ENCODE measurements around the gene SCAF1. TPM values are rescaled to one million over a fixed set of nuclear protein-coding genes. Genes with fewer than 3 reads are reported as not detected.

SCAF1 gene
- polyA plus RNA-seq, 2 donors: 16.9 to 26.7 TPM

DNA sequence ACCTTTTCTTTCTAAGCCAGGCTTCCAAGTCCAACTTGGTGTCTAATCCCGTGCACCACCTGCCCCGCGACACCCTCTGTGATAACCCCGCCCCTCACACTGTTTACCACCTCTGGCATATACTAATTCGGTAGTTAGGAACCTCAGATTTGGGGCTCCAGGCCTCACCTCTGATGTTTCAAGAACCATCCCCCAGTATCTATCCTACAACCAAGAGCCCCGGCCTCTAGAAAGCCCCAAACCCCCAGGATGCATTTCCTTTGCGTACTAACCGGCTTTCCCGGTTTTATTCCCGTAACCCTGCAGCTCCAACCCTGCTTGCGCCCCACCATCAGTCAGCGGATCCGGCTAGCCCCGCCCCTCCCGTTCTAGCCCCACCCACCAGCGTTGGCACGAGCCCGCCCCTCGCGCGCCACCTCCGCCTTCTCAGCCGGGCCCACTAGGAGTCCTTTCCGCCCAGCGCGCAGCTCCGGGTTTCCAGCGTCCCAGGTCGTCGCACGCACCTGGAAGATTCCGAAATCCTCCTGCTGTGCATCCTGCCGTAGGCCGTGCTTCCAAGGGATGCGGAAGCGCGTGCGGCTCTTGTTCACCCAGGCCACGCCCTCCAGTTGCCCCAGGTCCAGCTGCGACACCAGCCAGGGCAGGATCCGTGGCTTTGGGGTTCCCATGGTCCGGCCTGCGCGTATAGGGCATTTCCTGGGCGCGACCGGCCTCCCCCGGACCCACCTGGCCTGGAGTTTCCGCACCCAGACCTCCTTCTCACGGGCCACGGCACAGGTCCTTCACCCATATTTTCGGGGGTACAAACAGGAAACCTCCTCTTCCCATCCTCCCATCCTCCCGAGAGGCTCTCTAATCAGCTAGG lies 22.4 kb downstream of the SCAF1 start:
- Histone ChIP-seq H3K36me3 (ENCODE audit: control insufficient read depth in 2 of 2, insufficient read depth in 2 of 2, low read length in 1 of 2) (peaks cover 9 to 28% of the 10 kb centered on the region in 2 donors), H3K27ac (ENCODE audit: low read depth in 2 of 2, low read length in 1 of 2) (peak overlapping the region; percentile 93 to 95), H3K27me3 (ENCODE audit: control insufficient read depth in 1 of 2, insufficient read depth in 2 of 2, low read length in 2 of 2) (no peaks in the 10 kb centered on the region), H3K4me3 (ENCODE audit: low read depth in 1 of 2, low read length in 2 of 2) (peak overlapping the region; percentile 70 to 78), H3K9me3 (ENCODE audit: control insufficient read depth in 2 of 2, insufficient read depth in 1 of 2, low read depth in 1 of 2, low read length in 1 of 2) (no peaks in the 10 kb centered on the region), H3K4me1 (ENCODE audit: control insufficient read depth in 2 of 2, insufficient read depth in 2 of 2, low read length in 1 of 2) (peaks cover 0 to 8% of the 10 kb centered on the region in 2 donors)
- 0 to 1% methylated on average over 53 of the region's 53 CpGs for WGBS, 2 donors

DNA sequence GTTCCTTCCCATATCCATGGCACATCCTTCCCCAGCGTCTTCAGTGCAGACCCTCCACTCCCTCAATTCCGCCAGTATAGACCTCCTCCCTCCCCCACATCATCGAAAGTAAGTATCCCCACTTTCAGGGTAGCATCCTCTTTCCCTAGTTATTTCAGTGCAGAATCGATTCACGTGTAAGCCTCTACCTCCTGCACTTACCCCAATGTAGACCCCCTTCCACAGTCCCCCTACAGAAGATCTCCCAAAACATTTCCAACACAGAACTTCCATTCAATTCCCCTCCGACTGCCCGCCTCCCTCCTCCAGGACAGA lies 23.0 kb downstream of the SCAF1 start:
- Histone ChIP-seq H3K27me3 (ENCODE audit: control insufficient read depth in 1 of 2, insufficient read depth in 2 of 2, low read length in 2 of 2) (no peaks in the 10 kb centered on the region), H3K4me3 (ENCODE audit: low read depth in 1 of 2, low read length in 2 of 2) (peak overlapping the region; percentile 70 to 78), H3K27ac (ENCODE audit: low read depth in 2 of 2, low read length in 1 of 2) (peak overlapping the region; percentile 93 to 95), H3K4me1 (ENCODE audit: control insufficient read depth in 2 of 2, insufficient read depth in 2 of 2, low read length in 1 of 2) (peaks cover 0 to 8% of the 10 kb centered on the region in 2 donors), H3K9me3 (ENCODE audit: control insufficient read depth in 2 of 2, insufficient read depth in 1 of 2, low read depth in 1 of 2, low read length in 1 of 2) (no peaks in the 10 kb centered on the region), H3K36me3 (ENCODE audit: control insufficient read depth in 2 of 2, insufficient read depth in 2 of 2, low read length in 1 of 2) (peaks cover 9 to 22% of the 10 kb centered on the region in 2 donors)
- 0% methylated on average over 7 of the region's 7 CpGs for WGBS, 2 donors

GRCh38 chr19:49665351-49666119 lies 23.5 kb downstream of the SCAF1 start, which contains the start of the genes BCL2L12 and IRF3:
Gene BCL2L12, plus strand, starts transcription at chr19:49665933. Its CDS starts 760 bp downstream, at chr19:49666693.
Gene IRF3, minus strand, starts transcription at chr19:49665857. Its CDS starts 1,019 bp downstream, at chr19:49664838.
- Histone ChIP-seq H3K36me3 (ENCODE audit: control insufficient read depth in 2 of 2, insufficient read depth in 2 of 2, low read length in 1 of 2) (peaks cover 9 to 20% of the 10 kb centered on the region in 2 donors), H3K4me1 (ENCODE audit: control insufficient read depth in 2 of 2, insufficient read depth in 2 of 2, low read length in 1 of 2) (peaks cover 0 to 7% of the 10 kb centered on the region in 2 donors), H3K4me3 (ENCODE audit: low read depth in 1 of 2, low read length in 2 of 2) (peak within 1 kb of the TSS; percentile 70 to 78), H3K9me3 (ENCODE audit: control insufficient read depth in 2 of 2, insufficient read depth in 1 of 2, low read depth in 1 of 2, low read length in 1 of 2) (no peaks in the 10 kb centered on the region), H3K27ac (ENCODE audit: low read depth in 2 of 2, low read length in 1 of 2) (peak within 1 kb of the TSS; percentile 93 to 95), H3K27me3 (ENCODE audit: control insufficient read depth in 1 of 2, insufficient read depth in 2 of 2, low read length in 2 of 2) (no peaks in the 10 kb centered on the region)
- WGBS, 2 donors: 0 to 1% methylated on average over 50 of the region's 50 CpGs

DNA sequence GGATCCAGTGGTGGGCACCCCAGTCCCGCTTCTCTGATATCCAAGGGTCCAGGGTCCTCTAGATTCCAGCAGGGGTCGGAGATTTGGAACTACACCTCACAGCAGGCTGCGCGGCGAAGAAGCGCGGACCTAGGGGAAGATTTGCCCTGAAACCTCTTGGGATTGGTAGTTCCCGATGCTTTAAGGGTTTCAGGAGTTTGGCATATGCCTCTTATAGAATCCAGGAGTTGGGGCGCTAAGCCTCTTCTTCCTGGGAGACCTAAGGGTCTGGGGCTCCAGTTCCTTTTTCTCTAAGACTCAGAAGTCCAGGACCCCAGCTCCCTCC lies 24.1 kb downstream of the SCAF1 start:
- Histone ChIP-seq H3K27me3 (ENCODE audit: control insufficient read depth in 1 of 2, insufficient read depth in 2 of 2, low read length in 2 of 2) (no peaks in the 10 kb centered on the region), H3K4me3 (ENCODE audit: low read depth in 1 of 2, low read length in 2 of 2) (peak overlapping the region; percentile 46 to 78), H3K9me3 (ENCODE audit: control insufficient read depth in 2 of 2, insufficient read depth in 1 of 2, low read depth in 1 of 2, low read length in 1 of 2) (no peaks in the 10 kb centered on the region), H3K27ac (ENCODE audit: low read depth in 2 of 2, low read length in 1 of 2) (peak overlapping the region; percentile 50 to 86), H3K4me1 (ENCODE audit: control insufficient read depth in 2 of 2, insufficient read depth in 2 of 2, low read length in 1 of 2) (peaks cover 0 to 5% of the 10 kb centered on the region in 2 donors), H3K36me3 (ENCODE audit: control insufficient read depth in 2 of 2, insufficient read depth in 2 of 2, low read length in 1 of 2) (peaks cover 7 to 20% of the 10 kb centered on the region in 2 donors)
- WGBS, 2 donors: 2 to 4% methylated on average over 9 of the region's 9 CpGs

DNA sequence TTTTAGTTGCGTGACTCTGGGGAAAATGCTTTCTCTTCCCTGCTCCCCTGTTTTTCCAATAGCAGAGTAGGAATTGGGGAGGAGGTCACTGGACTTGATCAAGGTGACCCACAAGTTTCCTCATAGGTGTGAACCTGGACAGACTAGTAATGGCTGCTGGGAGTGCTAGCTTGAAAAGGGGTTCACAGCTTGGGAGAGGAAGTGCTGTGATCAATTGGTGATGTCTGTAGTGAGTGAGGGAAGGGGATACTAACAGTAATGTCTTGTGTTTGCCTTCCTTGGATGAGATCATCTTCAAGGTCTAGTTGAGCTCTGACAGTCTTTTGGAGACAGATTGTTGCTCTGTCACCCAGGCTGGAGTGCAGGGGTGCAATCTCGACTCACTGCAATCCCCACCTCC lies 25.5 kb downstream of the SCAF1 start:
- Histone ChIP-seq H3K9me3 (ENCODE audit: control insufficient read depth in 2 of 2, insufficient read depth in 1 of 2, low read depth in 1 of 2, low read length in 1 of 2) (no peaks in the 10 kb centered on the region), H3K27me3 (ENCODE audit: control insufficient read depth in 1 of 2, insufficient read depth in 2 of 2, low read length in 2 of 2) (no peaks in the 10 kb centered on the region), H3K4me3 (ENCODE audit: low read depth in 1 of 2, low read length in 2 of 2) (no peak overlapping the region), H3K4me1 (ENCODE audit: control insufficient read depth in 2 of 2, insufficient read depth in 2 of 2, low read length in 1 of 2) (peaks cover 0 to 7% of the 10 kb centered on the region in 2 donors), H3K36me3 (ENCODE audit: control insufficient read depth in 2 of 2, insufficient read depth in 2 of 2, low read length in 1 of 2) (peaks cover 2 to 8% of the 10 kb centered on the region in 2 donors), H3K27ac (ENCODE audit: low read depth in 2 of 2, low read length in 1 of 2) (no peak overlapping the region)
- 90 to 92% methylated on average over 2 of the region's 2 CpGs for WGBS, 2 donors

DNA sequence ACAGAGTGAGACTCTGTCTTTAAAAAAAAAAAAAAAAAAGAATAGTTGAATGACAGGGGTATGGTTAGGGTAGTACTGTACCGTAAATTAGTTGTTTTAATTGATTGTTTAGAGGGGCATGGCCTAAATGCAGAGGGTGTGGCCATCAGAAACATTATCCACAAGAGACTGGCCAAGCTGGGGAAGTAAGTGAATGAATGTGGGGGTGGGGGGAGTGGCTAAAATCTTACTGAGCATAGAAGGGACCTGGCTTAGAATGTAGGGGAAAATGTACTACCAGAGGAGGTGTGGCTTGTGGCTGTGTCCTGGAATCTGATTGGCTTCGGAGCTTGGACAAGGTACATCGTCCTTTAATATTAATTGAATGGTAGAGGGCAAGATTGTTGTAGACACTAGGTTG lies 27.5 kb downstream of the SCAF1 start:
- WGBS, 2 donors: 83 to 86% methylated on average over 3 of the region's 3 CpGs
- H3K4me3 ChIP-seq (ENCODE audit: low read depth in 1 of 2, low read length in 2 of 2): no peak overlapping the region

DNA sequence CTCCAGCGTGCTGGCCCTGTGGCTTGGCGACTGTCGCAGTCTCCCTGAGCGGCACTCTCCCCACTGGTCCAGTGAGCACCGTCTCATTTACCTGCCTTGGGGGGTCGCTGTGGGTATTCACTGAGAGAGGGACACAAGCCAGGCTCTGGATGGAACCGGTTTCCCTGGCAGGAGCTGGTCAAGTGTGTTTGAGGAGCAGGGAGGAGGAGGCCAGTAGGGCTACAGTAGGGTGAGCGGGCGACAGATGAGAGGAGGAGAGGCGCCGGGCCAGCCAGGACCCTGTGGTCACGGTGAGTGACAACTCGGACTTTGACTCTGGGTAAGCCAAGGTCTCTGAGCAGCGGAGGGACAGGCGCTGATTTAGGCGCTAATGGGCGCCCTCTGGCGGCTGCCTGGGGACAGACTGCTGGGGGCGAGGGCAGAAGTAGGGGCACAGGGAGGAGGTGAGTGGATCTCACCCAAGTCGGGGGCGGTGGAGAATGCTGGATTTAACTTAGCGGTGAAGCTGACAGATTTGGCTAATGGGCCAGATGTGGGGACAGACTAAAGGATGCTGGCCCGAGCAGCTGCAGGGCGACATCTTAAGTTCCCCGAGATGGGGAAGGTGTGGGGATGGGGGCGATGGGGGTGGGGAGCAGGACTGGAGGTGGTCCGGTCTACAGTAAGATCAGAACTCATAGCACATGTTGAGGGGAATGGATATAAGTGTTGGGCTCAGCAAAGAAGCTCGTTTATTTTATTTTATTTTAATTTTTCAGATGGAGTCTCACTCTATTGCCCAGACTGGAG lies 30.3 kb downstream of the SCAF1 start:
- Histone ChIP-seq H3K36me3 (ENCODE audit: control insufficient read depth in 2 of 2, insufficient read depth in 2 of 2, low read length in 1 of 2) (peaks cover 0 to 3% of the 10 kb centered on the region in 2 donors), H3K4me1 (ENCODE audit: control insufficient read depth in 2 of 2, insufficient read depth in 2 of 2, low read length in 1 of 2) (peaks cover 0 to 6% of the 10 kb centered on the region in 2 donors), H3K27ac (ENCODE audit: low read depth in 2 of 2, low read length in 1 of 2) (peak overlapping the region in 1 of 2 donors; percentile 47), H3K9me3 (ENCODE audit: control insufficient read depth in 2 of 2, insufficient read depth in 1 of 2, low read depth in 1 of 2, low read length in 1 of 2) (no peaks in the 10 kb centered on the region), H3K4me3 (ENCODE audit: low read depth in 1 of 2, low read length in 2 of 2) (no peak overlapping the region), H3K27me3 (ENCODE audit: control insufficient read depth in 1 of 2, insufficient read depth in 2 of 2, low read length in 2 of 2) (no peaks in the 10 kb centered on the region)
- 24 to 25% methylated on average over 28 of the region's 28 CpGs for WGBS, 2 donors

More for the DNA sequence above, 27.5 kb downstream of the SCAF1 start:
- Histone ChIP-seq H3K27ac (ENCODE audit: low read depth in 2 of 2, low read length in 1 of 2) (no peak overlapping the region), H3K4me1 (ENCODE audit: control insufficient read depth in 2 of 2, insufficient read depth in 2 of 2, low read length in 1 of 2) (peaks cover 0 to 7% of the 10 kb centered on the region in 2 donors), H3K9me3 (ENCODE audit: control insufficient read depth in 2 of 2, insufficient read depth in 1 of 2, low read depth in 1 of 2, low read length in 1 of 2) (no peaks in the 10 kb centered on the region), H3K27me3 (ENCODE audit: control insufficient read depth in 1 of 2, insufficient read depth in 2 of 2, low read length in 2 of 2) (no peaks in the 10 kb centered on the region), H3K36me3 (ENCODE audit: control insufficient read depth in 2 of 2, insufficient read depth in 2 of 2, low read length in 1 of 2) (peaks cover 0 to 3% of the 10 kb centered on the region in 2 donors)

DNA sequence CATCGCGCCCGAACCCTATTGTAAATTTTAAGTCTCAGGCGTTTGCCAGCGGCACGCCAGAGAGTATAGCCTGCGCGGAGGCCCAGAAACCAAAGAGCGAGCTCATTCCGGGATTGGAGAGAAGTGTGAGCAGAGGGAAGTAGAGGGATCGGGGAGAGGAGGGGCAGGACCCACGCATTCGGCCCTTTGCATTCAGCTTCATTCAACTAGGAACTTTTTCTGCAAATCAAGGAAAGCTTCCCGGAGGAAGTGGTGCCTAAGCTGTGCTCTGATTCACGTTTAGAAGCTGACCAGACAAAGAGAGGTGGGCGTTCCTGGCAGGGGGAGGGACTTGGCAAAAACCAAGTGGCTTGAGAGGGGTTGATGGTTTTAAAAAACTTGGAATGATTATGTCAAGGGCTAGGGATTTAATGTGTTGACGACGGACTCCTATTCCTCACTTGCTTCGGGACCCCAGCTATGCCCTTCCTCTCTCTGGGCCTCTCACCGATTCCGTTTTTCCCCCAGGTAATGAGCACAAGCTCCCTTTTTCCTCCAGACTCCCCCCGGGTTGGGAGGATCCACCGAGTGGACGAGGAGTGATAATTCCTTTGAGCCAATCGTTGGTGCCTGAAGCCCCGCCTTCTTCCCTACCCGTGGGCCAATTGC lies 34.3 kb downstream of the SCAF1 start:
- Histone ChIP-seq H3K9me3 (ENCODE audit: control insufficient read depth in 2 of 2, insufficient read depth in 1 of 2, low read depth in 1 of 2, low read length in 1 of 2) (no peaks in the 10 kb centered on the region), H3K4me3 (ENCODE audit: low read depth in 1 of 2, low read length in 2 of 2) (peak overlapping the region; percentile 26 to 79), H3K27me3 (ENCODE audit: control insufficient read depth in 1 of 2, insufficient read depth in 2 of 2, low read length in 2 of 2) (no peaks in the 10 kb centered on the region), H3K4me1 (ENCODE audit: control insufficient read depth in 2 of 2, insufficient read depth in 2 of 2, low read length in 1 of 2) (peaks cover 2 to 19% of the 10 kb centered on the region in 2 donors), H3K36me3 (ENCODE audit: control insufficient read depth in 2 of 2, insufficient read depth in 2 of 2, low read length in 1 of 2) (peaks cover 0 to 3% of the 10 kb centered on the region in 2 donors), H3K27ac (ENCODE audit: low read depth in 2 of 2, low read length in 1 of 2) (peak overlapping the region; percentile 93 to 94)
- 2% methylated on average over 27 of the region's 27 CpGs for WGBS, 2 donors
